Epithelial cell of esophagus (primary cell): ENCODE measurements around the gene RUNX2.
A peak's percentile ranks its signal among the peaks of the same experiment; 100 is the strongest.

Experiments
- DNase-seq: peaks from one replicate; pipeline ENCODE4 v3.0.0; 2010; ENCODE audit warnings: low read depth
- H3K4me3 ChIP-seq: 2 replicates; pipeline ENCODE4 v1.5.1; 2011; ENCODE audit warnings: mild to moderate bottlenecking, low read length, control low read depth
- CTCF ChIP-seq: IDR thresholded peaks from 2 replicates; pipeline ENCODE4 v1.5.1; 2011; ENCODE audit warnings: low read depth, mild to moderate bottlenecking, low read length, control low read depth, inconsistent platforms; ENCODE audit not compliant: insufficient read depth; ENCODE audit errors: missing control alignments

The RUNX2 gene

GRCh38 chr6:45495429-45496084 is 167.4 kb downstream of the RUNX2 start:
- DNase-seq = no peak
- H3K4me3 ChIP-seq = no peak overlapping the region
- TF ChIP-seq CTCF = no peak

- TF ChIP-seq CTCF = no peak
- H3K4me3 ChIP-seq = no peak overlapping the region
- DNase-seq = no peak
These were observed 167.9 kb downstream of the RUNX2 start for GRCh38 chr6:45496085-45496433.

GRCh38 chr6:45498591-45498990 is 170.5 kb downstream of the RUNX2 start:
- no peak for TF ChIP-seq CTCF
- no peak overlapping the region for H3K4me3 ChIP-seq
- DNase-seq = no peak

- peak; percentile 16 for DNase-seq
- no peak overlapping the region for H3K4me3 ChIP-seq
- TF ChIP-seq CTCF = peak; percentile 31
These were observed 173.0 kb downstream of the RUNX2 start for GRCh38 chr6:45500924-45501816.

- peak; percentile 17 for DNase-seq
- TF ChIP-seq CTCF = no peak
- H3K4me3 ChIP-seq = no peak overlapping the region
These were observed 174.3 kb downstream of the RUNX2 start for GRCh38 chr6:45502456-45502855.

GRCh38 chr6:45504947-45505346 is 176.8 kb downstream of the RUNX2 start:
- DNase-seq = peak; percentile 85
- TF ChIP-seq CTCF = no peak
- no peak overlapping the region for H3K4me3 ChIP-seq
